GM19455 (cell line): Measurements from ENCODE around the gene PYGB.
"Not testable (repeated sequence)": the region's sequence is repeated elsewhere in the genome, so short reads cannot be mapped to it uniquely, and the experiment has no call there.

Experiments
- ATAC-seq: cut with Tn5 transposase; IDR thresholded peaks from one replicate; pipeline ENCODE4 v1.9.1; 2021; ENCODE audit not compliant: unreplicated experiment

PYGB gene

GRCh38 chr20:25325997-25326396 is 78.1 kb downstream of the PYGB start:
- ATAC-seq: no peak

GRCh38 chr20:25327521-25328235 is 79.8 kb downstream of the PYGB start:
- ATAC-seq: no peak

GRCh38 chr20:25328954-25329498 is 81.1 kb downstream of the PYGB start:
- ATAC-seq: no peak

GRCh38 chr20:25334972-25335371 is 87.1 kb downstream of the PYGB start:
- not testable (repeated sequence) for ATAC-seq

- no peak for ATAC-seq
Measured at GRCh38 chr20:25336561-25337422, 88.9 kb downstream of the PYGB start.

GRCh38 chr20:25338112-25339023 is 90.5 kb downstream of the PYGB start:
- ATAC-seq: no peak

GRCh38 chr20:25339608-25340007 is 91.7 kb downstream of the PYGB start:
- ATAC-seq: no peak

- ATAC-seq: no peak
Measured at GRCh38 chr20:25340380-25340779, 92.5 kb downstream of the PYGB start.

GRCh38 chr20:25341716-25342680 is 94.1 kb downstream of the PYGB start:
- ATAC-seq: no peak

GRCh38 chr20:25344634-25345033 is 96.7 kb downstream of the PYGB start:
- ATAC-seq: no peak

- no peak for ATAC-seq
Measured at GRCh38 chr20:25345721-25346120, 97.8 kb downstream of the PYGB start.

GRCh38 chr20:25346349-25346748 is 98.5 kb downstream of the PYGB start:
- ATAC-seq: no peak
